K562 (cell line): Measurements from ENCODE around the gene OSCP1. TPM values are rescaled to one million over a fixed set of nuclear protein-coding genes. Genes with fewer than 3 reads are reported as not detected.
A peak's percentile ranks its signal among the peaks of the same experiment; 100 is the strongest.

Experiments
- DACH1 ChIP-seq: fragments of 450-650 bp; IDR thresholded peaks from 2 replicates; pipeline ENCODE4 v1.6.1; 2018; ENCODE audit not compliant: partially characterized antibody
- E2F3 ChIP-seq: fragments of 250-450 bp; sonication (Bioruptor Pico); IDR thresholded peaks from 2 replicates; pipeline ENCODE4 v1.4.0; 2020; ENCODE audit warnings: mild to moderate bottlenecking
- FOXP1 ChIP-seq: sonication (generic); formaldehyde crosslinking; IDR thresholded peaks from 2 replicates; pipeline ENCODE4 v1.8.0; 2022; ENCODE audit warnings: mild to moderate bottlenecking, missing genetic modification reagents
- GATAD2B ChIP-seq: fragments of 450-650 bp; IDR thresholded peaks from 2 replicates; pipeline ENCODE4 v1.6.1; 2017; ENCODE audit warnings: mild to moderate bottlenecking, borderline replicate concordance
- HDGF ChIP-seq: fragments of 450-650 bp; IDR thresholded peaks from 2 replicates; pipeline ENCODE4 v1.6.1; 2016
- HNRNPUL1 ChIP-seq: fragments of 200-400 bp; formaldehyde crosslinking; IDR thresholded peaks from 2 replicates; pipeline ENCODE4 v1.6.1; 2017; ENCODE audit warnings: low read length
- JUN ChIP-seq, 2 experiments: sonication (generic) in 1 of 2; formaldehyde crosslinking in 1 of 2; IDR thresholded peaks; 2 replicates each; pipeline versions ENCODE4 v1.6.1 to v1.8.0; 2012 to 2022; ENCODE audit warnings: borderline replicate concordance in 2 of 2, mild to moderate bottlenecking in 2 of 2, improper control_type of control experiment in 1 of 2, low read depth in 1 of 2, low read length in 1 of 2, missing genetic modification reagents in 1 of 2
- L3MBTL2 ChIP-seq: fragments of 450-650 bp; IDR thresholded peaks from 2 replicates; pipeline ENCODE4 v1.6.1; 2016; ENCODE audit warnings: mild to moderate bottlenecking, moderate library complexity
- MTA3 ChIP-seq: fragments of 450-650 bp; formaldehyde crosslinking; IDR thresholded peaks from 2 replicates; pipeline ENCODE4 v1.6.1; 2017; ENCODE audit warnings: mild to moderate bottlenecking, borderline replicate concordance
- MYNN ChIP-seq, 2 experiments: sonication (generic); formaldehyde crosslinking in 1 of 2; IDR thresholded peaks; 2 replicates each; pipeline versions ENCODE4 v1.5.0 to v1.6.1; 2016 to 2020; ENCODE audit warnings: antibody characterized with exemption in 1 of 2, missing genetic modification reagents in 1 of 2
- NCOR1 ChIP-seq: fragments of 450-650 bp; IDR thresholded peaks from 2 replicates; pipeline ENCODE4 v1.6.1; 2016; ENCODE audit warnings: mild to moderate bottlenecking, moderate library complexity
- POLR2A ChIP-seq: fragments of 450-650 bp; conservative IDR thresholded peaks from 2 replicates; pipeline ENCODE4 v1.6.1; 2016
- RBM14 ChIP-seq: fragments of 200-400 bp; formaldehyde crosslinking; IDR thresholded peaks from 2 replicates; pipeline ENCODE4 v1.6.1; 2018; ENCODE audit warnings: low read depth, mild to moderate bottlenecking, low read length, moderate library complexity, borderline replicate concordance; ENCODE audit not compliant: insufficient read depth
- RNF2 ChIP-seq: sonication (generic); IDR thresholded peaks from 2 replicates; pipeline ENCODE4 v1.6.1; 2016
- SMARCA4 ChIP-seq: fragments of 450-650 bp; IDR thresholded peaks from 2 replicates; pipeline ENCODE4 v1.6.1; 2016
- SP2 ChIP-seq: IDR thresholded peaks from 2 replicates; pipeline ENCODE4 v1.6.1; 2011; ENCODE audit warnings: mild to moderate bottlenecking, low read depth, low read length, moderate library complexity; ENCODE audit not compliant: poor library complexity, severe bottlenecking; ENCODE audit errors: extremely low read depth
- ZBTB17 ChIP-seq: fragments of 450-650 bp; formaldehyde crosslinking; IDR thresholded peaks from 2 replicates; pipeline ENCODE4 v1.4.0; 2020; ENCODE audit warnings: mild to moderate bottlenecking
- ZNF263 ChIP-seq: sonication (generic); formaldehyde crosslinking; IDR thresholded peaks from 2 replicates; pipeline ENCODE4 v1.8.0; 2022; ENCODE audit warnings: mild to moderate bottlenecking, missing genetic modification reagents, borderline replicate concordance
- ZNF282 ChIP-seq: sonication (generic); formaldehyde crosslinking; IDR thresholded peaks from 2 replicates; pipeline ENCODE4 v1.8.1; 2023; ENCODE audit warnings: missing genetic modification reagents
- polyA plus RNA-seq, 8 experiments: library from polyadenylated mRNA; depleted of rRNA in 4 of 8; stranded (reverse) in 5 of 8; unstranded in 3 of 8; fragments of >200 nt; fragmentation: Nextera tagmentation in 2 of 8; fragmentation: Illumina TruSeq in 1 of 8; extraction: Ambion mirVana in 2 of 8; extraction: Trizol in 1 of 8; gene quantifications; 2 replicates each; pipeline versions ENCODE4 v1.2.1 to v1.2.3, GENCODE V29; 2011 to 2014; ENCODE audit warnings: inconsistent platforms in 1 of 8, missing spikeins in 1 of 8
- total RNA-seq, 7 experiments: library from RNA; depleted of rRNA in 6 of 7; stranded (reverse); fragments of >200 nt in 6 of 7; fragmentation: Illumina TruSeq in 2 of 7; extraction: Trizol in 2 of 7; gene quantifications; 2 replicates each; pipeline versions ENCODE4 v1.2.1 to v1.2.3, GENCODE V29; 2011 to 2021; ENCODE audit warnings: low replicate concordance in 1 of 7
- TF ChIP-seq, protein P1 (sequence below): sonication (generic); formaldehyde crosslinking; IDR thresholded peaks from 2 replicates; pipeline ENCODE4 v1.8.1; 2023; ENCODE audit warnings: mild to moderate bottlenecking, missing genetic modification reagents, moderate library complexity
- TF ChIP-seq, protein P2 (sequence below): sonication (generic); IDR thresholded peaks from 2 replicates; pipeline ENCODE4 v1.6.1; 2016
- TF ChIP-seq, protein P3 (sequence below), 3 experiments: fragments of 200-800 bp in 1 of 3; sonication (Bioruptor generic) in 1 of 3; sonication (generic) in 1 of 3; formaldehyde crosslinking in 1 of 3; IDR thresholded peaks; 2 replicates each; pipeline versions ENCODE4 v1.6.1 to v1.8.0; 2016 to 2022; ENCODE audit warnings: mild to moderate bottlenecking in 2 of 3, missing compliant biosample characterization in 2 of 3, missing genetic modification characterization in 2 of 3, missing genetic modification reagents in 1 of 3
- TF ChIP-seq, protein P4 (sequence below): conservative IDR thresholded peaks from 2 replicates; pipeline ENCODE4 v1.6.1; 2011; ENCODE audit warnings: low read depth, mild to moderate bottlenecking, low read length; ENCODE audit not compliant: control insufficient read depth

The OSCP1 gene
- total and polyA plus RNA-seq, 9 of the 15 experiments (the other 6 are each of a cell fraction or from before 2014, with no cell fraction given): 0.15 to 0.40 (median 0.33) TPM; not detected in 5

DNA sequence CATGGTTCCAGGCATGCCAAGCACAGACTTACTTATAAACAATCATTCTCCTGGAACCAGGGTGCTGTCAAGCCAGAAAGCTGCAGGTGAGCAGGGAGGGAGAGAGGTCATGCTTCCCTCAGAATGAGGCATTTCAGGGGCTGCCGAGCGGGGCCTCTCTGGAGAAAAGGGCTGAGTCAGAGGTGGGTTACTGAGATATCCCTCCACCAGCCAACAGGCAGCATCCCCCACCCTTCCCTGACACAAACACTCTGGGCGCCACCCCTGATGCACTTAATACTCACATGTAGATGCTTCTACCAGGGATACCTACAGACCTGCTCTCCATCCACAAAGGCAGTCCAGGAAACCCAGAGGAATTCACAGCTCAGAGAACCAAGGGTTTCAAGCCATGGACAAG is 77.6 kb downstream of the OSCP1 start (continued):
- TF ChIP-seq NCOR1 (peak; percentile 18; the same call in 1 of the 2 replicates), MTA3 (peak; percentile 51; the same call in 1 of the 2 replicates), MYNN (IDR thresholded peaks at IDR 0.05) (0 out of 2 replicates have a peak, but pooled peaks have one; percentile 51), MYNN (CRISPR knock-in tag; IDR thresholded peaks at IDR 0.05) (no peak), ZNF282 (no peak), E2F3 (CRISPR knock-in tag) (no peak), ZNF263 (CRISPR knock-in tag) (0 out of 2 replicates have a peak, but pooled peaks have one; percentile 9), ZBTB17 (CRISPR knock-in tag) (no peak), POLR2A (peak; percentile 49; the same call in 1 of the 2 replicates), JUN (IDR thresholded peaks at IDR 0.05; ENCODE audit: borderline replicate concordance, low read depth, low read length) (0 out of 2 replicates have a peak, but pooled peaks have one; percentile 20), JUN (CRISPR knock-in tag; IDR thresholded peaks at IDR 0.05; ENCODE audit: borderline replicate concordance) (no peak), SP2 (no peak), FOXP1 (CRISPR knock-in tag) (no peak), GATAD2B (0 out of 2 replicates have a peak, but pooled peaks have one; percentile 58), L3MBTL2 (0 out of 2 replicates have a peak, but pooled peaks have one; percentile 9), RBM14 (no peak), HNRNPUL1 (no peak), RNF2 (peak; percentile 39; the same call in 1 of the 2 replicates), HDGF (no peak), SMARCA4 (no peak), DACH1 (no peak)
- TF ChIP-seq, protein P1, sequence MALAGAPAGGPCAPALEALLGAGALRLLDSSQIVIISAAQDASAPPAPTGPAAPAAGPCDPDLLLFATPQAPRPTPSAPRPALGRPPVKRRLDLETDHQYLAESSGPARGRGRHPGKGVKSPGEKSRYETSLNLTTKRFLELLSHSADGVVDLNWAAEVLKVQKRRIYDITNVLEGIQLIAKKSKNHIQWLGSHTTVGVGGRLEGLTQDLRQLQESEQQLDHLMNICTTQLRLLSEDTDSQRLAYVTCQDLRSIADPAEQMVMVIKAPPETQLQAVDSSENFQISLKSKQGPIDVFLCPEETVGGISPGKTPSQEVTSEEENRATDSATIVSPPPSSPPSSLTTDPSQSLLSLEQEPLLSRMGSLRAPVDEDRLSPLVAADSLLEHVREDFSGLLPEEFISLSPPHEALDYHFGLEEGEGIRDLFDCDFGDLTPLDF: no peak
- TF ChIP-seq, protein P2, sequence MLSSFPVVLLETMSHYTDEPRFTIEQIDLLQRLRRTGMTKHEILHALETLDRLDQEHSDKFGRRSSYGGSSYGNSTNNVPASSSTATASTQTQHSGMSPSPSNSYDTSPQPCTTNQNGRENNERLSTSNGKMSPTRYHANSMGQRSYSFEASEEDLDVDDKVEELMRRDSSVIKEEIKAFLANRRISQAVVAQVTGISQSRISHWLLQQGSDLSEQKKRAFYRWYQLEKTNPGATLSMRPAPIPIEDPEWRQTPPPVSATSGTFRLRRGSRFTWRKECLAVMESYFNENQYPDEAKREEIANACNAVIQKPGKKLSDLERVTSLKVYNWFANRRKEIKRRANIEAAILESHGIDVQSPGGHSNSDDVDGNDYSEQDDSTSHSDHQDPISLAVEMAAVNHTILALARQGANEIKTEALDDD: no peak
- TF ChIP-seq, protein P3, sequence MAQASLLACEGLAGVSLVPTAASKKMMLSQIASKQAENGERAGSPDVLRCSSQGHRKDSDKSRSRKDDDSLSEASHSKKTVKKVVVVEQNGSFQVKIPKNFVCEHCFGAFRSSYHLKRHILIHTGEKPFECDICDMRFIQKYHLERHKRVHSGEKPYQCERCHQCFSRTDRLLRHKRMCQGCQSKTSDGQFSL (CRISPR knock-in tag; IDR thresholded peaks at IDR 0.05): no peak
- TF ChIP-seq, protein P3 (tag; IDR thresholded peaks at IDR 0.05): 0 out of 4 replicates have a peak, but pooled peaks of 1 of the 2 experiments have one; percentile 3
- TF ChIP-seq, protein P4, sequence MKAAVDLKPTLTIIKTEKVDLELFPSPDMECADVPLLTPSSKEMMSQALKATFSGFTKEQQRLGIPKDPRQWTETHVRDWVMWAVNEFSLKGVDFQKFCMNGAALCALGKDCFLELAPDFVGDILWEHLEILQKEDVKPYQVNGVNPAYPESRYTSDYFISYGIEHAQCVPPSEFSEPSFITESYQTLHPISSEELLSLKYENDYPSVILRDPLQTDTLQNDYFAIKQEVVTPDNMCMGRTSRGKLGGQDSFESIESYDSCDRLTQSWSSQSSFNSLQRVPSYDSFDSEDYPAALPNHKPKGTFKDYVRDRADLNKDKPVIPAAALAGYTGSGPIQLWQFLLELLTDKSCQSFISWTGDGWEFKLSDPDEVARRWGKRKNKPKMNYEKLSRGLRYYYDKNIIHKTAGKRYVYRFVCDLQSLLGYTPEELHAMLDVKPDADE: no peak
